ENCODE measurements around the gene SPECC1L.

Gene SPECC1L

DNA sequence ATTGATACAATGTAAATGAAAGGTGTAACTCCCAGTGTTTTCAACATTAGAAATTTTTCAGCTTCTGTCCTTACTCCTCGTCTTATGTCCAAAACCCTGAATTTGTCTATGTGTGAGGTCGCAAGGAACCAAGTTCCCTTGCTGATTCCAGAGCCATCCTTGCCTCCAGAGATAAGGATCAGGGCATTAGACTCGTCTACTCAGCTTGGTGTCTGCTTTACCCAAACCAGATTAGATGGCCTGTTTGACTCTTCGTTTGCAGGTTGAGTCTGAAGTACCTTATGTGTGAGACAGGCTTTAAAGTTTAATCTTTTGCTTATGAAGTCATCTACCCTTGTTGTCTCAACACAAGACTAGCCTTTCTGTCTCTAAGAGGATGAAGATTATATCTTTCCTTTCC, 55.6 kb downstream of the SPECC1L start:
- no peak for DNase-seq

DNA sequence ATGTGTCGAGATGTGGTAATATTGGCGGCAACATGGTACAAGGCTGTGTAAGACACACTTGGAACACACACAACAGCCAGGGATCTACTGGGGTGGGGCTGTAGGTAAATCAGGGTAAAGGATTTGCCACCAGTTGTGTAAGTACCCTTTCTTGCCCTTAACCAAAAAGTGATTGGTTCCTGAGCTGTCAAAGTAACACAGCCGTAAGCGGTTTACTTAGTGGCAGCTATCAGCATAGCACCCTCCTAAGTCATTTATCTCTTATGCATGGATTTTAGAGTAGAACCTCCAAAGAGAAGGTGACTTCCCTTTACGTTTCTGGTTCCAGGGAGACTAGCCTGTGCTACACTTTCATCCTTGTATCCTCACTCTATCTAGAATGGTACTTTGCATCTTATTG, 57.2 kb downstream of the SPECC1L start:
- DNase-seq: no peak

DNA sequence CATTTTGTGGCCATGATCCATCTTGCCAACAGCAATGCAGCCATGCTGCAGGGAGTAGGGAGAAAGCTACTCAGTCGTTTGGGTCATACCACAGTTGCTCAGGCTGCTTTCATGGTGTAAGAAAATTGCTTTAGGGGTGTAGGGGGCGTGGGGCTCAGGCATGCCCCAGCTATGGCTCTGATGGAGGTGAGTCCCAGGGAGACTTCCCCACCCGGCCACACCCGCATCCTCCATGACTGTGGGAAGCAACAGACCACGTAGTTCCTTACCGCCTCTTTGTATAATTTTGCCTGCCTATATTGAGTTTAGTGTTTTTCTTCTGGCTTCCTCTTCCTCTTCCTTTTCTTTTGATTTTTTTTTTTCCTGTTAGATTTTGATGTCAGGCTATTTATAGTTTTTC, 58.8 kb downstream of the SPECC1L start:
- no peak for DNase-seq

DNA sequence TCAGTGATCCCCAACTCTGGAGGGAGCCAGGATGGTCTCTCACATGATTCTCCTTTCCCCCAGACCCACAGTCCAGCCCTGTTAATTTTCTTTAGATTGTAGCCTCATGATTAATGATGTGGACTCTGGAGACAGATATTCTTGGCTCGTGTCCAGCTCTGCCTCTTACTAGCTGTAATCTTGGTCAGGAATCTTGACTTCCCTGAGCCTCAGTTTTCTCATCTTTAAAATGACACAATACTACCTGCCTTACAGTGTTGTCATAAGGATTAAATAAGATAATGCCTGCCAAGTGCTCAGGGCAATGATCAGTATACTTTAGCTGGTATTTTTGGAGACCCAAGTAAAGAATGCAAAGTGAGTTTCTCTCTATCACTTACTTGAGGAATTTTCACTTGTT, 60.0 kb downstream of the SPECC1L start:
- no peak for DNase-seq

DNA sequence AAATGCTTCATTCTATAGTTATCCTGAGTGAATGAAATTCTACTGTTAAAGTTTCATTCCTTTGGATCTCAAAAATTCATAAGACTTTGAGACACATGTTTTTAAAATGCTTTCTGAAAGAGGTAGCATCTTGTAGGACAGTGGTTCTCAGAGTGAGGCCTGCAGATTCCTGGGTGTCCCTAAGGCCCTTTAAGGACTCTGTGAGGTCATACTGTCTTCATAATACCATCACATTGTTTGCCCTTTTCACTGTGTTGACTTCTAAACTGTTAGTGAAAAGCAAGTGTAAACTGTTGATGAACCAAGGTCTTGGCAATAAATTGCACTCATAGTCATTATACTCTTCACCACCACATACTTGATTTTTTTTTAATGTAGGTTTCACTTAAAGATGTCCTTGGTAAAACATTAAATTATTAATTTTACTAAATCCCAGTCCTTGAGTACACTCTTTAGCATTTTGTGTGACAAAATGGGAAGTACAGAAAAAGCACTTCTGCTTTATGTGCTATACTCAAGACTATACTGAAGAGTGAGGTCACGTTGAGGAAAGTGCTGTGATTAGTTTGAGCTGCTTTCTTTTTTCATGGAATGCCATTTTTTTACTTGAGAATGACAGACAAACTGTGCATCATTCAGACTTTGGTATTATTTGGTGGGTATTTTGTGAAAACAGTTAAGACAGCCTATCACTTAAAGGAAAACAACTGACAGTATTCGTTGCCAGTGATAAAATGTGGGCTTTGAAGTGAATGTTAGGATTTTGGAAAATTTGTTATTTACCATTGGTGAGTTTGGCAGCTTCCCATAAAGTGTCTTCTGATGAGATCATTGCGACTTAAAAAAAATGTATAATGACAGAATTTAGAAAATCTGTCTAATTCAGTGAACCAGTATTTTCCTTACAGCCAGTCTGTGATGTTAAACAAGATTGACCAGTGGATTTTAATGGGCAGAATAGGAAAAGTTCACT, 61.1 kb downstream of the SPECC1L start:
- DNase-seq: peak; percentile 76 to 86

DNA sequence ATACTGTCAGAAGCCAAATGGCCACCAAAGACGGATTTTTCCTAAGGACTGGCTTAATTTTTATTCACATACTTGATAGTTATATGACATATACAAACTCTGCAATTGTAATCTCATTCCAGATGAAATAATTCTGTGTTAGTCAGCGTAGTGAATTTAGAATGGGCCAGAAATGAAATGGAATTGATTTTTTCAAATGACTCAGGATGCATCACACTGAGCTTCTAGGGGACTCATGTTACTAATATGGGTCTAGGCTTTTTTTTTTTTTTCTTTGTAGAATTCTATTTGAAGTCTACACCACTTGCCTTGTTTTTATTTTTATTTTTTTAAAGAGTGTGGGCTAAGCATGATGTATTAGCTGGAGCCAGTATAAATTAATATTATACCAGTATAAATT, 62.7 kb downstream of the SPECC1L start:
- DNase-seq: no peak

DNA sequence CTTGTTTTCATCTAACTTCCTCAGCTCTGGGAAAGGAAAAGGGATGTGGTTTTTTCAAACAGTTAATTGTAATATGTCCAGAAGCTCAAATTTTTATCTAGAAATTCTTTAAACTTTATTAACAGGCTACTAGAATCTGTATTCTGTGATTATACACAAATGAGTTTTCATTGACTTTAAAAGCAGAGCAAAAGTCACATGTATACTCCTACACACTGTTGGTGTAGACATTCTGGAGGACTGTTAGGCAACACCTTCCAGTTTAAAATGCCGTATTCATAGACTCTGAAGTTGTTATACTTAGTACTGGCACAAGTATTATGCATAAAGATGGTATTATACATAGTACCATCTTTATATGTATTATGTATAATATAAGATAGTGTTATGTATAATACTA, 64.9 kb downstream of the SPECC1L start:
- peak; percentile 65 to 77 for DNase-seq

DNA sequence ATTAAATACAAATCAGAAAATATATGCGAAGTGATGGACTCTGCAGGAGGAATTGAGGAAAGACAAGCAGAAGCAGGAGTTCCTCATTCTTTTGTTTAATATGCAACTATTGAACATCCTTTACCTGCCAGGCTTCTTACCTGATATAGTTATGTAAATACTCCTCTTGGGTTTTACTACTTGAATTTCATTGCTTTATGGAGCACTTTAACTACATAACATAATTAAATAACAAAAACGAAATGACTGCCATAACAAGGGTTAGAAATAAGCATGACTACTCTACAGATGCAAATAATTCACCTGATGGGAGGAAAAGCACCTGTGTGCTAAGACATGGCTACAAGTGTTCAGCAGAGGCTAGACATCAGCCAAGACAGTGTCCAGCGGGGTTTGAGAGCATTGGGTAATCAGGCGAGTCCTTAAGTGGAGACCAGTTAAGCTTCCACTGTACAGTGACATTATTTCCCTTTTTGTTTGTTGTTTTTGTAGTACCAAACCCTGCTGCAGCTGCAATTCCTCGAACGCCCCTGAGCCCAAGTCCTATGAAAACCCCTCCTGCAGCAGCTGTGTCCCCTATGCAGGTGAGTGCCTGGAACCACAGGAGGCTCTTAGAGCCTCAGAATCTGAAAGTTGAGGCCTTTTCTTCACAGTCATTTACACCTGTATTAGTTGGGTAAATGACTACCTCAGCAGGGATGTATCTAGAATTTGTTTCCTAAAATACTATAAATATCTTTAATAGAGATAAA, 67.4 kb downstream of the SPECC1L start:
- DNase-seq: no peak

DNA sequence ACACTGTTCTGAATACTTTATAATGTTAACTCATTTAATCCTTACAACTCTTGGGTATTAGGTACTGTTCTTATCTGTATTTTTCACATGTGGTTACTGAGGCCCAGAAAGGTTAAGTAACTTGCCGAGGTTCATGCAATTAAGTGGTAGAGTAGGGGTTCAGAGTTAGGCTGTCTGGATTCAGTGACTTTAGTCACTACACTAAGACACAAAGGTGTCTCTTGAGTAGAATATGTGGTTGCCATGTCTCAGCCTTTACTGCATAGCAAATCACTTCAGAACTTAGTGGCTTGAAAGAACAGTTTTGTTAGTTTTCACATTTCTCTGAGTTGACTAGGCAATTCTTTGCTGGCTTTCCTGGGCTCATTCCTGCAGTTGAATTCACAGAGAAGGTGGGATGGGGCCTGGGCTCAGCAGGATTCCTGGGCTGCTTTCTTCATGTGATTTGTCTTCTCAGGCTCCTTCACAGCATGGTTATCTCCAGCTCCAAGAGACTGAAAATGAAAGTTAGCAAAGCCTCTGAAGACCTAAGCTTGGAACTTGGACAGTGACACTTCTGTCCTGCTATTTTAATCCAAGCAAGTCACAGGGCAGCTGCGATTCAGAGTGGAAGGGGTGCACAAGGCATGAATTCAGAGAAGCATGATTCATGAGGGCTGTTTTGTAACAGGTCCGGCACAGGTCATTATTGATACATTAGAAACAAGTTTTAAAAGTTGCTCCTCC, 68.3 kb downstream of the SPECC1L start:
- DNase-seq: no peak

DNA sequence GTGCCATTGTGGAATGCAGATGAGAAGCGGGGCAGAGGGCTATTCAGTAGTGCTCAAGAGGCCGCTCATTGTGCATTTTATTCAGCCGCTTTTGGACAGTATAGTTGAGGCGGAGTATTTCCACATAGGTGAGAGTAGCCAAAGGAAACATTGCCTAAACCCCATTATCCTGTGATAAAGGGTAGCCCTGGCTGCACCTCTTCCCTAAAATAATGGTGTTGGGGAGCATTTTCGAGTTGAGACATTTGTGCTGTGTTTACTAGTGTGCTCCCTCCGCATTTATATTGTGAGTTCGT, 68.8 kb downstream of the SPECC1L start:
- DNase-seq: no peak

DNA sequence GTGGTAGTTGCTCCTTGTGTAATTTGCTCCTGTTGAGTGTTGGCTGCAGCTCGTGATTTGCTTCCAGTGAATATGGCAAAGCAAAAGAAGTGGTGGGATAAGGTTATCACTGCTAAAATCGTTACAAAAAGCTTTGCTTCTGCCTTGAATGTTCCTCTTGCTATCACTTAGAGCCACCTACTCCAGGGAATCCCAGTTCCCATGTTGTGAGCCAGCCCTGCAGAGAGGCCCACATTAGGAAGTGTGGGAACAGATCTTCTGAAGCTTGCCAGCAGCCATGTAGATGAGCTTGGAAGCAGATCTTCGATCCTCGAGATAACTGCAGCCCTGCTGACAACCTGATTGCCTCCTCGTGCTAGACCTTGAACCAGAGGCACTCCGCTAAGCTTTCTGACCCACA, 71.0 kb downstream of the SPECC1L start:
- DNase-seq: no peak

DNA sequence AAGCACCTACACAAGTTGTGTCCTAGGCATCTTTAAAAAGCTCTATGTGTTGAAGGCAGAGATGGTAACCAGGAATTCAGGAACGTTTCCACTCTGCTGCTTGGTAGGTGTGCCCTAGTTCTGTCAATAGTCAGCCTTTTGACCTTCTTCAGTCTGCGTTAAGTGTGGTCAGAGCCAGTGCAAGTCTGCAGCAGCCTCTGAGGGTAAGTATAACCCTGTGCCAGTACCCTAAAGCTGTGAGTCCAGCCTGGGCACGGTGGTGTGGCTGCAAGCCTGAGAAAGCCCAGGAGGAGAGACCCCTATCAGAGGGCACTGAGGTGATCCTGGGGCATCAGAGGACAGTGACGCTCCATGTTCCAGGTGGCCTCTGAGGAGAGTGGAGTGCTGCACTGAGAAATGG, 80.0 kb downstream of the SPECC1L start:
- DNase-seq: no peak

DNA sequence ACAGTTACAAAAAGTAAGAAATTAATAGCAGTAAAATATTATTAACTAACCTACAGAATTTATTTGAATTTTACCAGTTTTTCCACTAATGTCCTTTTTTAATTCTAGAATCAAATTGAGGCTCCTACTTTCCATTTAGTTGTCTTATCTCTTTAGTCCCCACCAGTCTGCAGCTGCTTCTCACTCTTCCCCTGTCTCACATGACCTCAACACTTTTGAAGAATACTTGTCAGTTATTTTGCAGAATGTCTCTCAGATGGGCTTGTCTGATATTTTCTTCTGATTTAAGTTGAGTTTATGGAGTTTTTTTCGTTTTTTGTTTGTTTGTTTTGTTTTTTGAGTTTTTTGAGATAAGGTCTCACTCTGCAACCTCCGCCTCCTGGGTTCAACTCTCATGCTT, 82.5 kb downstream of the SPECC1L start:
- DNase-seq: no peak

DNA sequence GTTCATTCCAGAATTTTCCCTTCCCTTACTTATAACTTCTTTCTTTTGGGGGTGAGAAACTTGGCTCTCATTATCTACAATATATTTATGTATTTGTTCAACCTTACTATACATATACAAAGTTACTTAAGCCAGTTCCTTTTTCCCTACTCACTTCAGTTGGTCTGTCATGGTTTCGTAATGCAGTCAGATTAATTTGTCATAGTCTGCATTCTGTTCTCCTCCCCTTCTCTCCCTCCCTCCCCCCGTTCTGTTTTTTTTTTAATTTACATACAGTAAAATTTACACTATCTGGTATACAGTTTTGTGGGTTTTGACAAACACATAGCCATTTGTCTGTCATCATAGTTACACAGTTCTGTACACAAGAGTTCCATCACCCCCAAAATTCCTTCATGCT, 84.9 kb downstream of the SPECC1L start:
- DNase-seq: peak; percentile 59 to 77

DNA sequence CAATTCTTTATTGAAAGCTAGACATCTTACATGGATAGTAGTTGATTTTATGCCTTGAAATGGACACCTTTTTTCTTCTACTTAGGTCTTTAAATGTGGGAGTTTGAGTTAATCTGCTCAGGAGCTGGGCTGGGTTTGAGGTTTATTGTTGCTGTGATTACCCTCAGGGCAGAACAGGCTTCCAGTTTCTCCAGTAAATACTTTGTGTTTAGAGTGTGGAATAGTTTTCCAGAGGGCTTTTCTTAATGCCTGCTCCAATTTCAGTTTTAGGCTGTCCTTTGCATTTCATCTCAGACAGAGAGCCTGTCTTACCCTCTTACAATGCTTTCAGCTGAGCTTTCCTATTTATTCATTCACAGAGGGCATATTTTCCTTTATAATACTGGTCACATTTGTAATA, 86.9 kb downstream of the SPECC1L start:
- DNase-seq: no peak

DNA sequence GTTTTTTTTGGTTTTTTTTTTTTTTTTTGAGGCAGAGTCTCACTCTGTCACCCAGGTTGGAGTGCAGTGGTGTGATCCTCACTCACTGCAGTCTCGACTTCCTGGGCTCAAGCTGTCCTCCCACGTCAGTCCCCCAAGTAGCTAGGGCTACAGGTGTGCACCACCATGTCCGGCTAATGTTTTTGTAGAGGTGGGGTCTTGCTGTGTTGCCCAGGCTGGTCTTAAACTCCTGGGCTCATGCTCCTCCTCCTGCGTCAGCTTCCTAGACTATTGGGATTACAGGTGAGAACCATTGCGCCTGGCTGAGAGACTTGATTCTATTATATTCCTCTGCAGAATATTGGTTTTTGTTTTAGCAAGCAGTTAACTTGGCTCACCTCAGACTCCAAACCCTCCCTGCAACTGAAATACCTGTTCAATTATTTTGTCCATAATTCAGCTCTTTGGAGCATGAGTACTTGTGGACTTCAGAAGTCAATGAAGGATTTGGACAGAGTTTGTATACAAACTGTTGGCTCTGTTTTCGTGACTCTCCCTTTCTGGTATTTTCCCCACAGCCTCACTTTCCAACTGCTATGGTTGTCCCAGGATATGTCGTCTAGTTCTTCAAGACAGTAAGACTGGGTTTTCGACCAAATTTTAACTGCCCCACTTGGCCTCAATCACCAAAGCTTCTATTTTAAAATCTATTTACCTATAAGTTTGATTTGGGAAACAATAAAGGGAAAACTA, 87.6 kb downstream of the SPECC1L start:
- DNase-seq: no peak

DNA sequence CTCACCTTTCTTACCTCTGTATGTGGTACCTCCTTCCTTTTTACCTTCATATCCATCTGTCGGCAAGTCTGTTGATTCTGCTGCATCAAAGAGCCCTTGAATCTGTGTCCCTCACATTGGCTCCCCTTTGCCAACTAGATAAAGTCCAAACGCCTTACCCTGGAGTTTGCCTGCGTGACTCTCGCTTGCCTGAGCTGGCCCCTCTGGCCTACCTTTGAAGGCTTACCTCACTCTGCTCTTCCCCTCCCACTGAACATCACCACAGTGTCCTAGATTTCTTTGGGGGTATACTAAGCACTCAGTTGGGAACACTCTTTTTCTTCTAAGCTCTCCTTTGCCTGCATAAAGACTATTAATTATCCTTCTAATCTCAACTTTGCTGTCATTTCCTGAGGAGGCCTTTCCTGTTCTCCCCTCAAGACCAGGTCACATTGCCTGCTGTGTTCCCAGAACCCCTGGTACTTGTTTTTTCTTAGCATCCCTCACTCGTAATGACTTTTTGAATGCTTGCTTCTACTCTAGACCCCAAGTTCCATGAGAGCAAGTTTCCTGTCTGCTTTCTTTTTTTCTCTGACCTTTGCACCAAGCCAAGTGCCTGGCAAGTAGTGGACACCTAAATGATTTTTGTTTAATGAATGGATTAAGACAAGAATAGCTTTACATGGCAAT, 89.0 kb downstream of the SPECC1L start:
- DNase-seq: no peak

DNA sequence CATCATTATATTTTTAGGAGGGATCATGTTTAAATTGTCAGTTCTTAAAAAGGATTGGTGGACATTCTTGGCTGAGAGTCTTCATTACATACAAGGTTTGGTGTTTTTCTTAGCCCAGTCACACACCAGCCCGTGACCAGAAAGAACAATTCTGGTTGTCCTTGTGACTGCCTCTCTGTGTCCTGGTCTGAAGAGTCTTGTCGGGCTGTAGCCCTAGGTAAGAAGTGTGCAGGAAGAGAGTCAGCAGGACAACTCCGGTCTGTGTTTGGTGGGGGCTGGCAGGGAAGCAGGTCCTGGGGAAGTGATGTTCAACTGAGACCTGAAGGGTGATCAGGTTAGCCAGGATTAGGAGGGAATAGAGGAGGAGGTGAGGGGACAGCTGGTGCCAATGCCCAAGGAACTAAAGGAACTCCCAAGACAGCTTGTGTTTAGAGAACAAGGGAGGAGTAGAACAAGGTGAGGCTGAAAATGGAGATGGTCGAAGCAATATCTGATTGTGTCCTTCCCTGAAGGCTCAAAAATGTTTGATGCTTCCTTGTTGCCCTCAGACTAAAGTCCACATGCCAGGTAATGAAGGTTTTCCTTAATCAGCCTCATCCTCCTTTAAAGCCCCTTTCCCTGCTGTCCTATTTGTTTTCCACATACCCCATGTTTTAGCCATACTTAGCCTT, 91.5 kb downstream of the SPECC1L start:
- DNase-seq: no peak

DNA sequence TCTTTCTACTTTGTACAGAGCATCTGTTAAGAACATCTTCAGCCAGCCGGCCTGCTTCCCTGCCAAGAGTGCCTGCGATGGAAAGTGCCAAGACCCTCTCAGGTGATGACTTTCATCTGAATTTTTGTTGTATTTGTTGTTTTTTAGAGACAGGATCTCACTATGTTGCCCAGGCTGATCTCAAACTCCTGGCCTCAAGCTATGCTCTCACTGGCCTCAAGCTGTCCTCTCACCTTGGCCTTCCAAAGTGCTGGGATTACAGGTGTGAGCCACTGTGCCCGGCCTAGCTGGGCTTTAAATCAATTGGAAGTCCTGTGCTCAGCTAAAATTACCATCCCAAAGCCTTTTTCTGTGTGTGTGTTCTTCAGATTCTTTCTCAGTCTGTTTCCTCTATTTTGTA, 92.6 kb downstream of the SPECC1L start:
- no peak for DNase-seq

DNA sequence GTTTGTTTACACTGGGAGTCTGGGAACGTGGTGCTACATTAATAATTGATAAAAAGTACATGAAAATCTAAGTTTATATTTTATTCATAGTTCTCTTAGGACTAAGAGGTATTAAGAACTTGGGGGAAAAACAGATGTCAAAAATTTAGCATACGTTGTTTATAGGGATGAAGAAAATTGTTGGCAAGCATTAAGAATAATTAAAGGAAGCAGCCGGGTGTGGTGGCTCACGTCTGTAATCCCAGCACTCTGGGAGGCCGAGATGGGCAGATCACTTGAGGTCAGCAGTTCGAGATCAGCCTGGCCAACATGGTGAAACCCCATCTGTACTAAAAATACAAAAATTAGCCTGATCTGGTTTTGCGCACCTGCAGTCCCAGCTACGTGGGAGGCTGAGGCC, 96.1 kb downstream of the SPECC1L start:
- DNase-seq: no peak

DNA sequence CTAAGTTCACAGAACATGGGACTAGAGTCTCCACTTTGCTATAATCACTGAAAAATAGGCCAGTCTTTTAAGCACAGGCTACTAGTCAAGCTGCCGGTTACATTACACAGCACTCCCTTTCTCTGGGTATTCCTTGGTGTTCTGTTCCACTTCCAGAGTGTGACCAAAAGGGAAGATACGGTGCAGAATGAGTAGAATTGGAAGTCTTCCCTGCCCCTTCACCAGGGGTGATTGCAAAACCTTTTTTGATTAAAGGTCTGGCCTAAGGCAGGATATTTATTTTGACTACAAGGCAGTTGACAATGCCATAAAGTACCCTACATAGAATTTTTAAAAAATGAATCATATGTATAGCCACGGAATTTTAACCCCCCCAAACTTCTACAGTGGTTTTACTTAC, 97.2 kb downstream of the SPECC1L start:
- no peak for DNase-seq

DNA sequence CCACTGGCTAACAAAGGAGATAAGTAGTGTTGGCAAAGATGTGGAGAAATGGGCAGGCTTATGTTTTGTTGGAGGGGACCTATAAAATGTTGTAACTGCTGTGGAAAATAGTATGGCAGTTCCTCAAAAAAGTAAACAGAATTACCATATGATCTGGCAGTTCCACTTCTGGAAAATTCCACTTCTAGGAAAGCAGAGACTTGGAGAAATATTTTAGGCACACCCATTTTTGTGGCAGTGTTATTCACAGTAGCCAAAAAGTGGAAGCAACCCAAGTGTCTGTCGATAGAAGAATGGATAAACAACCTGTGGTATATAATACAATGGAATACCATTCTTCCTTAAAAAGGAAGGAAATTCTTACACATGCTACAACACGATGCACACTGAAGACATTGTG, 99.8 kb downstream of the SPECC1L start:
- peak; percentile 59 to 70 for DNase-seq
